ENCODE measurements around the gene RBM10.

RBM10 gene

DNA sequence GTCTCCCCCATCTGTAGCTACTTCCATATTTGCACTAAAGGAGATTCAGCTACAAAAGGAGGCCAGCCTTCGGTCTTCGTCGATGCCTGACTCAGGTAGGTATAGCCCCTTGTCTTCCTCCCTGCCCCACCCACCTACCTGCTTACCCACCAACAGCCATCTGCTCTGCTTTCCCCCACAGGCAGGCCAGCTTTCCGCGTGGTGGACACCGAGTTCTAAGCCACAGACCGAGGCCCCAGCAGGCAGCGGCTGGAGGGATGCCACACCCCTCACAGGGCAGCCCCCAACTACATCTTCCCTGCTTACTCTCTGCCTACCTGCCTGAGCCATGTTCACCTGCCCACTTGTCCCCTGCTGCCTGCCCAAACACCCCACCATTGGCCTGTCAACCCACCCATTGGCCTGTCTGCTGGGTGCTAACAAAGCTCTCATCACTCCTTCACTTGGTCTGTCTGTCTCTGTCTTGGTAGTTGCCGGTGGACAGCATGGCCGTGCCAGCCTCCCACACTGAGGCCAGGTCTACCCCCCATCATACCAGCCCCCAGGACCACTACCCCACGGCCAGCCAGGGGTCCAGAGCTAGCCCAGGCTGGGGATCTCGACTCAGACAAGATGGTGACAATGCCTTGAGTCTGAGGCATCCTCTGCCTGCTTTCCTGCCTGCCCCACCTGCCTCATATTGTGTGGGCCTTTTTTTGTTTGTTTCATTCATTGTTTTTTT is 83.7 kb downstream of the RBM10 start:
- H3K4me3 ChIP-seq = no peak overlapping the region
- H3K9ac ChIP-seq = no peak overlapping the region
- no peak overlapping the region for H3K27ac ChIP-seq
- H3K27me3 ChIP-seq = peaks cover 16 to 82% (median 39%) of the 10 kb centered on the region in 11 experiments
- TF ChIP-seq Cebpa-rat (IDR thresholded peaks at IDR 0.05) = no peak
- no peak overlapping the region for H3K4me2 ChIP-seq
- H4K20me1 ChIP-seq = peaks cover 1 to 57% (median 38%) of the 10 kb centered on the region in 11 experiments; a peak in 21 of 22 replicates
- H3K9me3 ChIP-seq (replicated peaks in 1 of 11) = peaks cover 0 to 12% (median 9%) of the 10 kb centered on the region in 11 experiments; a peak in 11 of 22 replicates
- peaks cover 0 to 14% (median 7%) of the 10 kb centered on the region in 10 experiments; a peak in 13 of 20 replicates for H3K4me1 ChIP-seq
- H3K36me3 ChIP-seq = peaks cover 50 to 74% (median 67%) of the 10 kb centered on the region in 11 experiments

DNA sequence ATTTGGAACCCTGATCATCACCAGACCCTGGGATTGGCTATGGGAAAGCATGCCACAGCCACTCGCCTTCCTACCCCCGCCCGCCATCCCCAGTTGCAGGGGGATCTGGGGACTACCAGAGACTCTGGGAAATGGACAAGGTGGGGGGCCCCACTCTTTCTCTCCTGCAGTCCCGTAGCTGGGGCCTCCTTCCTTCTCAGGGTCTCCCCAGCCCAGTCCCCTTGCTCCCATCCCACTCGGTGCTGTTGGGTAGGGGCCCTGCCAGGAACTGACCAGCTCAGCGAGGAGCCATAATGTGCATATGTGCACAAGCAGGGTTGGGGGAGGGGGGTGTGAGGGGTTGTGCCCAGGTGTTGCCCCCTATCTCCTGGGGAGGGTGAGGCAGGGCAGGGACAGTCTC is 84.4 kb downstream of the RBM10 start:
- H4K20me1 ChIP-seq = peaks cover 0 to 50% (median 31%) of the 10 kb centered on the region in 11 experiments; a peak in 18 of 22 replicates
- H3K36me3 ChIP-seq = peaks cover 43 to 67% (median 60%) of the 10 kb centered on the region in 11 experiments
- H3K9me3 ChIP-seq (replicated peaks in 1 of 11) = peaks cover 0 to 12% (median 11%) of the 10 kb centered on the region in 11 experiments; a peak in 11 of 22 replicates
- H3K27me3 ChIP-seq = peaks cover 23 to 83% (median 46%) of the 10 kb centered on the region in 11 experiments
- TF ChIP-seq Cebpa-rat (IDR thresholded peaks at IDR 0.05) = no peak
- H3K9ac ChIP-seq = no peak overlapping the region
- no peak overlapping the region for H3K4me2 ChIP-seq
- peaks cover 0 to 15% (median 7%) of the 10 kb centered on the region in 10 experiments; a peak in 13 of 20 replicates for H3K4me1 ChIP-seq
- H3K27ac ChIP-seq = no peak overlapping the region
- H3K4me3 ChIP-seq = no peak overlapping the region

- H4K20me1 ChIP-seq = peaks cover 0 to 41% (median 26%) of the 10 kb centered on the region in 11 experiments; a peak in 18 of 22 replicates
- no peak overlapping the region for H3K9ac ChIP-seq
- H3K27ac ChIP-seq = no peak overlapping the region
- H3K4me1 ChIP-seq = peaks cover 0 to 23% (median 7%) of the 10 kb centered on the region in 10 experiments; a peak in 13 of 20 replicates
- no peak for TF ChIP-seq Cebpa-rat (IDR thresholded peaks at IDR 0.05)
- no peak overlapping the region for H3K4me3 ChIP-seq
- H3K27me3 ChIP-seq = peaks cover 32 to 85% (median 54%) of the 10 kb centered on the region in 11 experiments
- peaks cover 0 to 12% (median 11%) of the 10 kb centered on the region in 11 experiments; a peak in 11 of 22 replicates for H3K9me3 ChIP-seq (replicated peaks in 1 of 11)
- H3K4me2 ChIP-seq = no peak overlapping the region
- peaks cover 34 to 58% (median 51%) of the 10 kb centered on the region in 11 experiments for H3K36me3 ChIP-seq
Observed at GRCh38 chrX:47230136-47230868, 85.3 kb downstream of the RBM10 start.

DNA sequence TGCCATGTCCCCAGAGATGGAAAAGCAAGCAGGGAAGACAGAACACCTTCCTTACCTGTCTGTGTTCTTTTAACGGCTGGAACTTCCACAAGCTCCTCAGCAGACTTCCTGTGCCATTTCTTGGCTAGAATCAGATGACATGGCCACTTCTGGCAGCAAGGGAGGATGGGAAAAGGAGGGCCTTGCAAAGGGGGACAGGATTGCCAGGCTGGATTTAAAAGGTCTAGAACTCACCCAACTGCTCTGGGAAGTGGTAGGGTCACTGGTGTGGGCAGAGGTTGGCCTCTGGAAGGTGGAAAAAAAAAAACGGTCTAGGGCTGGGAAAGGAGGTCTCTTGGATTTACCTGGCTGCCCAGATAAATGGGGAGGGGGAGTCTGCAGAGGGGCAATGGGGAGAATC is 86.1 kb downstream of the RBM10 start:
- peaks cover 0 to 32% (median 19%) of the 10 kb centered on the region in 11 experiments; a peak in 18 of 22 replicates for H4K20me1 ChIP-seq
- H3K4me1 ChIP-seq = peaks cover 0 to 24% (median 7%) of the 10 kb centered on the region in 10 experiments; a peak in 13 of 20 replicates
- H3K36me3 ChIP-seq = peaks cover 26 to 49% (median 42%) of the 10 kb centered on the region in 11 experiments
- H3K9ac ChIP-seq = no peak overlapping the region
- H3K9me3 ChIP-seq (replicated peaks in 1 of 11) = peaks cover 0 to 12% (median 11%) of the 10 kb centered on the region in 11 experiments; a peak in 11 of 22 replicates
- H3K27me3 ChIP-seq = peaks cover 40 to 85% (median 62%) of the 10 kb centered on the region in 11 experiments
- 0 out of 22 replicates have a peak overlapping the region, but pooled peaks of 1 of the 11 experiments have one; percentile 58 for H3K4me2 ChIP-seq
- H3K4me3 ChIP-seq = no peak overlapping the region
- 0 out of 22 replicates have a peak overlapping the region, but pooled peaks of 1 of the 11 experiments have one; percentile 88 for H3K27ac ChIP-seq
- no peak for TF ChIP-seq Cebpa-rat (IDR thresholded peaks at IDR 0.05)

DNA sequence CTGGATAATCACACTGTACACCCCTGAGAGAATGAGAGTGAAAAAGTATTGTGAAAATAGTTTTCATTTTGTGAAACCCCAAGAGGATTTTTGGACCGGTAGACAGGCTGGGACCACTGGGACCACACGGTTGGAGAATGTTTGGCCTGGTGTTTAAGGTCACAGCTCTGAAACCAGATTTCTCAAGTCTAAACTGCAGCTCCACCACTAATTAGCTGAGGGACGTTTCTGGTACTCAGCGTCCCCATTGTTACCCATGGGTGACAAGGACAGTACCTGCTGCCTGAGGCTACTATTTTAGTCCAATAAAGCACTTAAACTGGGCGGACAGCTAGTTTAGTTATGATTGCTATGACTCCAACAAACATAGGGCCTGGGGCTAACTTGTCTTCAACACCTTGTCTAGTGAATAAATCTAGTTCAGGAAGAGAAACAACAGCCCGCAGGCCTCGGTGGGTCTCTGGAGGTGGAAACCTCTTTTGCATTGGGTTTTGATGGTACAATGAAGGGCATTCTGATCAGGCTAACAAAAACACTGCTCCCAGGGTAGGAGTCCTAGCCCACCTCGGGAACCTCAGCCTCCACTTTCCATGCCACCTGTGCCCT is 87.3 kb downstream of the RBM10 start:
- peaks cover 0 to 24% (median 7%) of the 10 kb centered on the region in 10 experiments; a peak in 13 of 20 replicates for H3K4me1 ChIP-seq
- peak overlapping the region; percentile 73 to 90 (median 87) for H3K9ac ChIP-seq
- peak overlapping the region; percentile 54 to 78 (median 68) for H3K4me3 ChIP-seq
- H3K4me2 ChIP-seq = peak overlapping the region; percentile 48 to 80 (median 70)
- no peak for TF ChIP-seq Cebpa-rat (IDR thresholded peaks at IDR 0.05)
- H3K27ac ChIP-seq = peak overlapping the region; percentile 81 to 93 (median 88)
- H3K36me3 ChIP-seq = peaks cover 14 to 38% (median 31%) of the 10 kb centered on the region in 11 experiments
- H4K20me1 ChIP-seq = peaks cover 0 to 26% (median 9%) of the 10 kb centered on the region in 11 experiments; a peak in 16 of 22 replicates
- peaks cover 0 to 12% (median 11%) of the 10 kb centered on the region in 11 experiments; a peak in 11 of 22 replicates for H3K9me3 ChIP-seq (replicated peaks in 1 of 11)
- peaks cover 51 to 88% (median 73%) of the 10 kb centered on the region in 11 experiments for H3K27me3 ChIP-seq

DNA sequence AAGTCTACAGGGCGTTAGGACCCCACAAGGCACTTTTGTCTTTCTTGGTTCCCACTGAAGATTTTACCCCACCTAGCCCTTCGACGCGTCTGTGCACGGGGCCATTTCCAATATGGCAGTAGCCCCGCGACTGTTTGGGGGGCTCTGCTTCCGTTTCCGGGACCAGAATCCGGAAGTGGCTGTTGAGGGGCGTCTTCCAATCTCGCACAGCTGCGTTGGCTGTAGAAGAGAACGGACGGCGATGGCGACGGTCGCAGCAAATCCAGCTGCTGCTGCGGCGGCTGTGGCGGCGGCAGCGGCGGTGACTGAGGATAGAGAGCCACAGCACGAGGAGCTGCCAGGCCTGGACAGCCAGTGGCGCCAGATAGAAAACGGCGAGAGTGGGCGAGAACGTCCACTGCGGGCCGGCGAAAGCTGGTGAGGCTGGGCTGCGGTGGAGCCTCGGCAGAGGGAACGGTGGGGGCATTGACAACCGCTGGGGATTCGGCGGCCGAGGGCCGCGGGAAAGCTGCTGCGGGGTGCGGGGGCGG is 87.8 kb downstream of the RBM10 start, which contains the start of gene USP11:
TSS of gene USP11 (plus strand) at position 207 of the 530 bp plus-strand sequence. CDS start at position 242, 35 bp downstream.
- Histone ChIP-seq H3K9me3 (replicated peaks in 1 of 11) (peaks cover 0 to 12% (median 11%) of the 10 kb centered on the region in 11 experiments; a peak in 11 of 22 replicates), H3K4me1 (peaks cover 0 to 24% (median 7%) of the 10 kb centered on the region in 10 experiments; a peak in 13 of 20 replicates)

GRCh38 chrX:47233333-47234113 is 88.5 kb downstream of the RBM10 start:
- Histone ChIP-seq H3K4me2 (peak overlapping the region; percentile 52 to 80 (median 67); a peak in 19 of 22 replicates), H3K9ac (peak overlapping the region; percentile 73 to 90 (median 87)), H3K9me3 (replicated peaks in 1 of 11) (peaks cover 0 to 12% (median 11%) of the 10 kb centered on the region in 11 experiments; a peak in 11 of 22 replicates), H3K27ac (peak overlapping the region; percentile 81 to 93 (median 88)), H3K4me3 (peak overlapping the region; percentile 54 to 78 (median 68)), H3K27me3 (peaks cover 56 to 92% (median 85%) of the 10 kb centered on the region in 11 experiments), H4K20me1 (peaks cover 0 to 22% (median 5%) of the 10 kb centered on the region in 11 experiments; a peak in 15 of 22 replicates), H3K36me3 (peaks cover 5 to 26% (median 20%) of the 10 kb centered on the region in 11 experiments), H3K4me1 (peaks cover 0 to 24% (median 7%) of the 10 kb centered on the region in 10 experiments; a peak in 13 of 20 replicates)
- TF ChIP-seq Cebpa-rat (IDR thresholded peaks at IDR 0.05) = no peak

More for the DNA sequence above, 87.8 kb downstream of the RBM10 start, which contains the start of gene USP11:
- H3K4me3 ChIP-seq = peak within 1 kb of the TSS; percentile 54 to 78 (median 68)
- peaks cover 0 to 28% (median 9%) of the 10 kb centered on the region in 11 experiments; a peak in 15 of 22 replicates for H4K20me1 ChIP-seq
- H3K27ac ChIP-seq = peak within 1 kb of the TSS; percentile 81 to 93 (median 88)
- peak within 1 kb of the TSS; percentile 52 to 80 (median 70) for H3K4me2 ChIP-seq
- H3K9ac ChIP-seq = peak within 1 kb of the TSS; percentile 73 to 90 (median 87)
- no peak for TF ChIP-seq Cebpa-rat (IDR thresholded peaks at IDR 0.05)
- peaks cover 10 to 32% (median 25%) of the 10 kb centered on the region in 11 experiments for H3K36me3 ChIP-seq
- H3K27me3 ChIP-seq = peaks cover 56 to 89% (median 79%) of the 10 kb centered on the region in 11 experiments
